RWPE1 (cell line): ENCODE measurements around the gene ECHS1.
"Not testable (repeated sequence)": the region's sequence is repeated elsewhere in the genome, so short reads cannot be mapped to it uniquely, and the experiment has no call there.

ENCODE experiments used
- CTCF ChIA-PET: fragments of 350-600 bp; sonication (Branson Sonifier 250); formaldehyde crosslinking; extraction: SDS; loops from one replicate; lab custom pipeline; 2021; lab: Yijun Ruan, JAX
- POLR2A ChIA-PET: fragments of 400-600 bp; formaldehyde crosslinking; extraction: SDS; loops from one replicate; lab custom pipeline; 2020; ENCODE audit warnings: antibody characterized with exemption; ENCODE audit not compliant: low non-redundant PET; lab: Yijun Ruan, JAX
- DNase-seq: peaks from one replicate; pipeline ENCODE4 v3.0.0; 2012; ENCODE audit warnings: low spot score
- H3K27ac ChIP-seq: fragments of 450-650 bp; 2 replicates; pipeline ENCODE4 v1.5.1; 2017
- CTCF ChIP-seq: fragments of 450-650 bp; conservative IDR thresholded peaks from 2 replicates; pipeline ENCODE4 v1.5.1; 2017; ENCODE audit warnings: low read depth, mild to moderate bottlenecking

ECHS1 gene

GRCh38 chr10:133324857-133325260 lies 48.3 kb downstream of the ECHS1 start:
- DNase-seq, result no peak
- H3K27ac ChIP-seq, result no peak overlapping the region
- TF ChIP-seq CTCF, result no peak
- CTCF ChIA-PET, result interaction anchor here (0.6 to 0.7 kb wide), 2 partner anchors 18 to 82 kb away, joined by 3 read pairs; no protein-coding TSS in a partner anchor
- POLR2A ChIA-PET, result no interaction called here

- ChIA-PET POLR2A (no interaction called here), CTCF (interaction anchor here (0.6 kb wide), 2 partner anchors 17 to 77 kb away, joined by 3 read pairs; no protein-coding TSS in a partner anchor)
- DNase-seq, result no peak
- H3K27ac ChIP-seq, result peak overlapping the region; percentile 29; the same call in 1 of the 2 replicates
- no peak for TF ChIP-seq CTCF
These were observed 48.9 kb downstream of the ECHS1 start for GRCh38 chr10:133324198-133324792.

- POLR2A ChIA-PET, DNase-seq, CTCF ChIA-PET: not testable (repeated sequence)
These were observed 51.0 kb downstream of the ECHS1 start for GRCh38 chr10:133322064-133322709.

GRCh38 chr10:133320852-133321422 lies 52.2 kb downstream of the ECHS1 start:
- CTCF ChIA-PET, result interaction anchor here (2.2 kb wide), 1 partner anchor 8 kb away, joined by 12 read pairs; no protein-coding TSS in a partner anchor

More at GRCh38 chr10:133322064-133322709, 51.0 kb downstream of the ECHS1 start:
- H3K27ac ChIP-seq, result not testable (repeated sequence)

GRCh38 chr10:133318494-133319127 lies 54.5 kb downstream of the ECHS1 start:
- no peak for DNase-seq
- TF ChIP-seq CTCF, result peak; percentile 58
- ChIA-PET CTCF (interaction anchor here (1.2 kb wide), 1 partner anchor 18 kb away, joined by 3 read pairs; the partner anchor contains the start of gene CALY), POLR2A (no interaction called here)
- no peak overlapping the region for H3K27ac ChIP-seq

More at GRCh38 chr10:133320852-133321422, 52.2 kb downstream of the ECHS1 start:
- H3K27ac ChIP-seq, DNase-seq, POLR2A ChIA-PET: not testable (repeated sequence)

- DNase-seq, result no peak
- CTCF ChIA-PET, result no interaction called here
- POLR2A ChIA-PET, result no interaction called here
- H3K27ac ChIP-seq, result no peak overlapping the region
- no peak for TF ChIP-seq CTCF
These were observed 56.4 kb downstream of the ECHS1 start for GRCh38 chr10:133316732-133317131.

GRCh38 chr10:133316266-133316665 lies 56.9 kb downstream of the ECHS1 start:
- no peak overlapping the region for H3K27ac ChIP-seq
- DNase-seq, result no peak
- POLR2A ChIA-PET, result no interaction called here
- no peak for TF ChIP-seq CTCF
- CTCF ChIA-PET, result no interaction called here
